HuH-7 (cell line): ENCODE measurements around the gene XIRP2.
A peak's percentile ranks its signal among the peaks of the same experiment; 100 is the strongest.

Experiments used
- DNase-seq: peaks from one replicate; pipeline ENCODE4 v3.0.0; 2011; ENCODE audit warnings: low spot score

XIRP2 gene

DNA sequence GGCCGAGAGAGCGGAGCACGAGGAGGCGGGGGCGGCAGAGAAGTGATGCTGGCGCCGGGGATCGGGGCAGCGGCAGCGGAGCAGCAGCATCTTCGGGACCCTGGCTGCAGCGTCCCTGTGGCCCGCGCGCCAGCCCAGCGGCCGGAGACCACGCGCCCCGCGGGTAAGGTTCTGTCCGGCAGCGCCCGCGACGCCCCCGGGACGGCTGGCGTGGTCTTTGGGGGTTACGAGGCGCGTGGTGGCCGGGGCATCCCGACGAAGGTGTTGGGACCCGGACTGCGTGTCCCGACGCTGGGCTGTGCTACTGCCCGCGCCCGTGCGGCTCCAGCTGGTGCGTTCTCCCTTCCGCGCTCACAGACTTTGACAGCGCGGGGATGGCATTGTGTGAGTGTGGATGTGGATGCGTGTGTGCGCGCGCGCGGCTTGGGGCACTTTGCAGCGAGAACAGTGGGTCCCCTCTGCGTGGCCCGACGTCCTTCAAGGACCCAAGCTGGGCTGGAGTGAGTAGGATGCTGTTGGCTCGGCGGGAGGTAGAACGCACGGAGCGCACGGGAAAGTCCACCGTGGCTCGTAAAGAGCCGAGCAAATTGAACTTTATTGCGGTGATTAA is 405.0 kb downstream of the XIRP2 start:
- peak; percentile 48 for DNase-seq

DNA sequence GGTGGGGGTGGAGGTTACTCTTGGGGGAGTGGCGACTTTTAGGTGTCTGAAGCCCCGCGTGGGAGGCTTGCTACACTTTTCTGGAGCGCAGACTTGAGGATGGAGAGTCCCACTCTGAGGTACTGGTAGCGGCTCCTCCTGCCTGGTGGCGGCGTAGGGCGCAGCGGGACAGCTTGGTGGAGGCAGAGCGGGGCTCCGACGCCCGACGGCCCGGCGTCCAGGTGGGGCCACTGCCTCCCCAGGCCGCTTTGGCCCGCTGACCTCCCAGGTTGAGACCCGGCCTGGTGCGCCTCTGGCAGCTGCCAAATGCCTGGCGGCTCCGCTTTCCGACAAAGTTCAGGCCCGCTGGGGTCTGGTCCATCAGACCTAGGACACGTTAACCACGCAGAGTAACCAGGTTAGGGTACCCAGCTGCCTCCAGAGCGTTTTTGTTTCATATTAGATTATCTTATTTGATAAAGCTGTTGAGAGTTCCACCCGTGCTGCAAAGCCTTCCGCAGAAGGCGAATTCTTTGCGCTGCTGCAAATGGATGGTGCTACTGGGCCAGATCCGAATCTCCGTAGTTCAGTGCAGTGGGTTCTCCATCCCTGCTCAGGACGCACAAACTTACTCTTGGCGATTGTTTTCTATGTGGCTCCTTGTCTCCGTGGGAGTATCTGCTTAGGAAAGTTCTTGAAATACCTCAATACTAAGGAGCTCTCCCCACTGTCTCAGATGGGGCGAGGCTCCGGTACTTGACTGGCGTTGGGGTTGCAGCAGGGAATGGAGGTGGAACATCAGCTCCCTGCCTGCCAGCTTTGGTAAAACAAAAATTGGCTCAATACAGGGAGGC is 405.9 kb downstream of the XIRP2 start:
- peak; percentile 43 for DNase-seq

DNA sequence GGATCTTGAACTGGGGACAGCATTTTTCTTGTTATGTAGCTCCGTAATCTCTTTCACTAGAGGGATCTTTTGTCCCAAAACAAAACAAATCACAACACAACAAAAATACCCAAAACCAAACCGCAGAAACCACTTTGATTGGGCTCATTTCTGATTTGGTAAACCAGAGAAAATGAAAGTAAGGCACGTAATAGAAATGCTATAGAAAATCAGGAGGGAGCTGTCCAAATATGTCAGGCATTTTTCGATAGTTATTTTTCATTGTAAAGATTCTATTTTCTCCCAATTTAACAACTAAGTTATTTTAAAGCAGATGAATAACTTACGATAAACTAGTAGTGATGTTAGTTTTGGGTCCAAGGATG is 406.5 kb downstream of the XIRP2 start:
- DNase-seq, result no peak

DNA sequence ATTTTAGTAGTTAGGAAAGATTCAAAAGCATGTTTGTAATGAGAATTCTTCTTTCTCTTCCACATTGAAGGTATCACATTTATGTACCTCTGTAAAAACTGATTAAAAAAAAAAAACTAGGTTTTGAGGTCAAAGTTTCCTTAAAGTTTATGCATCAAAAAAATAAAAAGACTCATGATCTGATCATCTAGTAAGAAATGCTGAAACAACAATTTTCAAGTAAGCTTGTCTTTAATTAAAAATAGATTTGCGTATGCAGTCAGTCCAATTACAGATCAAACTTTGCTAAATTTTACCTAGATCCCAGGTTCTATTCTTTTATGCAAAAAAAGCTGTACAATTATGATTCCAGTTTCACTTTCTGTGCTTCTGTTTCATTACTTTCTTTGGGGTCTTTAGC is 409.0 kb downstream of the XIRP2 start:
- DNase-seq, result no peak

DNA sequence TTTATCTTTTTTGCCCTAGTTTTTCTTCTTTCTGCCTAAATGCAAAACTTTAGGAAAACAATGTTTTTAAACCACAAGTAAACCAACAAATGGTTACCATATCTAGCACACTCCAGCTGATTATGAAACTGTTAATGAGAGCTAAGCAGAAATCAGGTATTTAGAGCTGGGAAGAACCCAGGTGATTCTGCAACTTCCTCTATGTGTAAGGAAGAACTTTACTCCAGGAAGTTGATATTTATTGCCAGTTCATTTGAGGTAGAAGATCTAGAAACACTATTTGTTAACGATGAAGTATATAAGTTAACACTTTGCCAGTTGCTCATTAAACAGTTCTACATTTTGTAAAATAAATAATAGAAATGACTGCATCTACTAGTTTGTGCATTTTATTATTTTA is 409.7 kb downstream of the XIRP2 start:
- DNase-seq, result no peak
